Measurements from ENCODE around the gene PKD1L1.
A peak's percentile ranks its signal among the peaks of the same experiment; 100 is the strongest.
"Not testable (repeated sequence)": the region's sequence is repeated elsewhere in the genome, so short reads cannot be mapped to it uniquely, and the experiment has no call there.

Gene PKD1L1

GRCh38 chr7:47946581-47947354 is 1.5 kb downstream of the PKD1L1 start:
- no peaks in the 10 kb centered on the region for H3K36me3 Mint-ChIP-seq
- no peak overlapping the region for H3K27ac Mint-ChIP-seq
- no peak overlapping the region for H3K4me3 Mint-ChIP-seq
- no peaks in the 10 kb centered on the region for H3K4me1 Mint-ChIP-seq
- no peak for ATAC-seq
- no peaks in the 10 kb centered on the region for H3K27me3 Mint-ChIP-seq
- H3K9me3 Mint-ChIP-seq = no peaks in the 10 kb centered on the region

GRCh38 chr7:47945261-47946015 is 2.8 kb downstream of the PKD1L1 start:
- H3K36me3 Mint-ChIP-seq = no peaks in the 10 kb centered on the region
- no peaks in the 10 kb centered on the region for H3K9me3 Mint-ChIP-seq
- no peak overlapping the region for H3K27ac Mint-ChIP-seq
- ATAC-seq = peak; percentile 67
- no peaks in the 10 kb centered on the region for H3K27me3 Mint-ChIP-seq
- H3K4me3 Mint-ChIP-seq = no peak overlapping the region
- H3K4me1 Mint-ChIP-seq = no peaks in the 10 kb centered on the region

GRCh38 chr7:47944536-47945260 is 3.6 kb downstream of the PKD1L1 start:
- no peak overlapping the region for H3K27ac Mint-ChIP-seq
- no peaks in the 10 kb centered on the region for H3K9me3 Mint-ChIP-seq
- H3K4me3 Mint-ChIP-seq = no peak overlapping the region
- no peaks in the 10 kb centered on the region for H3K4me1 Mint-ChIP-seq
- H3K36me3 Mint-ChIP-seq = no peaks in the 10 kb centered on the region
- no peaks in the 10 kb centered on the region for H3K27me3 Mint-ChIP-seq
- no peak for ATAC-seq

- H3K4me3 Mint-ChIP-seq = no peak overlapping the region
- ATAC-seq = no peak
- H3K27me3 Mint-ChIP-seq = no peaks in the 10 kb centered on the region
- no peaks in the 10 kb centered on the region for H3K36me3 Mint-ChIP-seq
- H3K9me3 Mint-ChIP-seq = no peaks in the 10 kb centered on the region
- H3K4me1 Mint-ChIP-seq = peaks cover 5% of the 10 kb centered on the region
- H3K27ac Mint-ChIP-seq = no peak overlapping the region
These were observed 4.4 kb downstream of the PKD1L1 start for GRCh38 chr7:47943676-47944474.

- ATAC-seq, H3K27ac Mint-ChIP-seq, H3K9me3 Mint-ChIP-seq, H3K27me3 Mint-ChIP-seq, H3K36me3 Mint-ChIP-seq, H3K4me3 Mint-ChIP-seq: not testable (repeated sequence)
- peaks cover 17% of the 10 kb centered on the region for H3K4me1 Mint-ChIP-seq
These were observed 5.6 kb downstream of the PKD1L1 start for GRCh38 chr7:47942651-47943050.

GRCh38 chr7:47942132-47942531 is 6.1 kb downstream of the PKD1L1 start:
- Mint-ChIP-seq H3K27ac (no peak overlapping the region), H3K9me3 (no peaks in the 10 kb centered on the region), H3K4me3 (no peak overlapping the region), H3K4me1 (peaks cover 22% of the 10 kb centered on the region), H3K36me3 (no peaks in the 10 kb centered on the region), H3K27me3 (no peaks in the 10 kb centered on the region)
- ATAC-seq = no peak

- H3K4me1 Mint-ChIP-seq = peaks cover 30% of the 10 kb centered on the region
These were observed 7.0 kb downstream of the PKD1L1 start for GRCh38 chr7:47941136-47941844.

GRCh38 chr7:47940088-47941013 is 7.9 kb downstream of the PKD1L1 start:
- H3K36me3 Mint-ChIP-seq = no peaks in the 10 kb centered on the region
- ATAC-seq = no peak
- H3K4me3 Mint-ChIP-seq = no peak overlapping the region
- H3K27ac Mint-ChIP-seq = no peak overlapping the region
- no peaks in the 10 kb centered on the region for H3K27me3 Mint-ChIP-seq
- peaks cover 34% of the 10 kb centered on the region for H3K4me1 Mint-ChIP-seq
- H3K9me3 Mint-ChIP-seq = no peaks in the 10 kb centered on the region

More at GRCh38 chr7:47941136-47941844, 7.0 kb downstream of the PKD1L1 start:
- Mint-ChIP-seq H3K27ac (no peak overlapping the region), H3K27me3 (no peaks in the 10 kb centered on the region), H3K4me3 (no peak overlapping the region), H3K9me3 (no peaks in the 10 kb centered on the region), H3K36me3 (no peaks in the 10 kb centered on the region)
- no peak for ATAC-seq

- Mint-ChIP-seq H3K27ac (no peak overlapping the region), H3K4me3 (no peak overlapping the region), H3K9me3 (no peaks in the 10 kb centered on the region), H3K27me3 (no peaks in the 10 kb centered on the region), H3K4me1 (peaks cover 34% of the 10 kb centered on the region), H3K36me3 (no peaks in the 10 kb centered on the region)
- ATAC-seq = no peak
These were observed 8.7 kb downstream of the PKD1L1 start for GRCh38 chr7:47939425-47940036.

GRCh38 chr7:47938574-47939165 is 9.6 kb downstream of the PKD1L1 start:
- Mint-ChIP-seq H3K9me3 (no peaks in the 10 kb centered on the region), H3K4me3 (no peak overlapping the region), H3K27me3 (no peaks in the 10 kb centered on the region), H3K4me1 (peaks cover 34% of the 10 kb centered on the region), H3K36me3 (no peaks in the 10 kb centered on the region), H3K27ac (peak overlapping the region; percentile 81)
- ATAC-seq = no peak

GRCh38 chr7:47937711-47938573 is 10.3 kb downstream of the PKD1L1 start:
- Mint-ChIP-seq H3K4me3 (peak overlapping the region; percentile 61), H3K9me3 (no peaks in the 10 kb centered on the region), H3K4me1 (peaks cover 34% of the 10 kb centered on the region), H3K27me3 (no peaks in the 10 kb centered on the region), H3K27ac (peak overlapping the region; percentile 81), H3K36me3 (no peaks in the 10 kb centered on the region)
- ATAC-seq = peak; percentile 80

- no peaks in the 10 kb centered on the region for H3K9me3 Mint-ChIP-seq
- no peaks in the 10 kb centered on the region for H3K36me3 Mint-ChIP-seq
- peak overlapping the region; percentile 81 for H3K27ac Mint-ChIP-seq
- peak overlapping the region; percentile 61 for H3K4me3 Mint-ChIP-seq
- H3K4me1 Mint-ChIP-seq = peaks cover 34% of the 10 kb centered on the region
- peak; percentile 95 for ATAC-seq
- no peaks in the 10 kb centered on the region for H3K27me3 Mint-ChIP-seq
These were observed 11.1 kb downstream of the PKD1L1 start for GRCh38 chr7:47937065-47937687.

Data from stimulated activated memory B cell treated with anti-CD40 and anti-IgM and Interleukin-4, amounts not matched to agents 10 μg/mL and 1 μg/mL and 100 μg/mL, for 72 hours (primary cell).